NB4 (cell line): ENCODE measurements around the gene F7.

Source experiments
- DNase-seq: peaks from one replicate; pipeline ENCODE4 v3.0.0; 2010; ENCODE audit warnings: low read depth
- H3K4me3 ChIP-seq: one replicate; pipeline ENCODE4 v1.5.1; 2011; ENCODE audit warnings: mild to moderate bottlenecking, low read depth, low read length, moderate library complexity
- MYC ChIP-seq: IDR thresholded peaks from 2 replicates; pipeline ENCODE4 v1.6.1; 2011; ENCODE audit warnings: low read depth, low read length
- POLR2A ChIP-seq: IDR thresholded peaks from 2 replicates; pipeline ENCODE4 v1.6.1; 2011; ENCODE audit warnings: mild to moderate bottlenecking; ENCODE audit not compliant: insufficient read length; ENCODE audit errors: extremely low read depth
- TF ChIP-seq, protein P1 (sequence below): IDR thresholded peaks from one replicate; pipeline ENCODE4 v1.5.1; 2012; ENCODE audit warnings: low read depth, low read length
- TF ChIP-seq, protein P2 (sequence below): IDR thresholded peaks from 2 replicates; pipeline ENCODE4 v1.6.1; 2011; ENCODE audit warnings: low read depth, low read length

F7 gene

DNA sequence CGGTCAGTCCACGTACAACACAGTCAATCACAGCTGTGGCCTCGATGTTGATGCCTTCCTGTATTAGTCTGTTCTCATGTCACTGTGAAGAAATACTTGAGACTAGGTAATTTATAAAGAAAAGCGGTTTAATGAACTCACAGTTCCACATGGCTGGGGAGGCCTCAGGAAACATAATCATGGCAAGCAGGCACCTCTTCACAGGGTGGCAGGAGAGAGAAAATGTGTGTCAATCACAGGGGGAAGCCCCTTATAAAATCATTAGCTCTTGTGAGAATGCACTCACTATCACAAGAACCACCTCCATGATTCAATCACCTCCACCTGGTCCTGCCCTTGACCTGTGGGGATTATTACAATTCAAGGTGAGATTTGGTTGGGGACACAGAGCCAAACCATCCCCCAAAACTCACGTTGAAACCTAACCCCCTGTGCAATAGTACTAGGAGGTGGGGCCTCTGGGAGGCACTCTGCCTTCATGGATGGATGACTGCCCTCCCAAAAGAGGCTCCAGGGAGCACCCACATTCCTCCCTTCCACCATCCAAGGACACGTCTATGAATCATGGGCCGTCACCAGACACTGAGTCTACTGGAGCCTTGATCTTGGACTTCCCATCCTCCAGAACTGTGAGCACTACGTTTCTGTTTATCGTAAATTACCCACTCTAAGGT is 50.5 kb downstream of the F7 start:
- H3K4me3 ChIP-seq, result no peak overlapping the region
- no peak for DNase-seq
- TF ChIP-seq, protein P1, sequence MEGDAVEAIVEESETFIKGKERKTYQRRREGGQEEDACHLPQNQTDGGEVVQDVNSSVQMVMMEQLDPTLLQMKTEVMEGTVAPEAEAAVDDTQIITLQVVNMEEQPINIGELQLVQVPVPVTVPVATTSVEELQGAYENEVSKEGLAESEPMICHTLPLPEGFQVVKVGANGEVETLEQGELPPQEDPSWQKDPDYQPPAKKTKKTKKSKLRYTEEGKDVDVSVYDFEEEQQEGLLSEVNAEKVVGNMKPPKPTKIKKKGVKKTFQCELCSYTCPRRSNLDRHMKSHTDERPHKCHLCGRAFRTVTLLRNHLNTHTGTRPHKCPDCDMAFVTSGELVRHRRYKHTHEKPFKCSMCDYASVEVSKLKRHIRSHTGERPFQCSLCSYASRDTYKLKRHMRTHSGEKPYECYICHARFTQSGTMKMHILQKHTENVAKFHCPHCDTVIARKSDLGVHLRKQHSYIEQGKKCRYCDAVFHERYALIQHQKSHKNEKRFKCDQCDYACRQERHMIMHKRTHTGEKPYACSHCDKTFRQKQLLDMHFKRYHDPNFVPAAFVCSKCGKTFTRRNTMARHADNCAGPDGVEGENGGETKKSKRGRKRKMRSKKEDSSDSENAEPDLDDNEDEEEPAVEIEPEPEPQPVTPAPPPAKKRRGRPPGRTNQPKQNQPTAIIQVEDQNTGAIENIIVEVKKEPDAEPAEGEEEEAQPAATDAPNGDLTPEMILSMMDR, result no peak
- TF ChIP-seq POLR2A (no peak), MYC (no peak)
- TF ChIP-seq, protein P2, sequence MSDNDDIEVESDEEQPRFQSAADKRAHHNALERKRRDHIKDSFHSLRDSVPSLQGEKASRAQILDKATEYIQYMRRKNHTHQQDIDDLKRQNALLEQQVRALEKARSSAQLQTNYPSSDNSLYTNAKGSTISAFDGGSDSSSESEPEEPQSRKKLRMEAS, result no peak

DNA sequence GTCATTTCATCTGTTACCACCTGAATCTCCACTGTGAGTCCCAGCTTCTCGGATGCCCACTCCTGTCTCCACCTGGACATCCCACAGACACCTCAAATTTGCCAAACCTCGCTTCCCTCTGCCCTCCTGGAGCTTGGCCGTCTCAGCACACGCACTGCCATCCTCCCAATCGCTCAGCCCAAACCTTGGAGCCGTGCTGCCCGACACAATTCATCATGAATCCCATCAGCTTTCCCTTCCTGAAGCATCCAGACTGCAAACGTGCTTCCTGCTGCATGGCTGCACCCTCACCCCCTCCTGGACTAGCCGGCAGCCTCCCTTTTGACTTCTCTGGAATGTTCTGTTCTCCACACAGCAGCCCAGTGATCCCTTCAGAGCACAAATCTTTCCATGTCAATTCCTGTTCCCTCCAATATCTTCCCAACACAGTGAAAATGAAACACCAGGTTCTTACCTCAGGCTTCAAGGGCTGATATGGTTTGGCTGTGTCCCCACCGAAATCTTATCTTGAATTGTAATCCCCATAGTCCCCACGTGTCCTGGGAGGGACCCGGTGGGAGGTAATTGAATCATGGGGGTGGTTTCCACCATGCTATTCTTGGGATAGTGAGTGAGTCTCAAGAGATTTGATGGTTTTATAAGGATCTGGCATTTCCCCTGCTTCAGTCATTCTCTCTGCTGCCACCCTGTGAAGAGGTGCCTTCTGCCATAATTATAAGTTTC is 51.8 kb downstream of the F7 start:
- TF ChIP-seq, protein P2, result no peak
- TF ChIP-seq MYC (no peak), POLR2A (no peak)
- TF ChIP-seq, protein P1, result no peak
- no peak for DNase-seq
- H3K4me3 ChIP-seq, result no peak overlapping the region

DNA sequence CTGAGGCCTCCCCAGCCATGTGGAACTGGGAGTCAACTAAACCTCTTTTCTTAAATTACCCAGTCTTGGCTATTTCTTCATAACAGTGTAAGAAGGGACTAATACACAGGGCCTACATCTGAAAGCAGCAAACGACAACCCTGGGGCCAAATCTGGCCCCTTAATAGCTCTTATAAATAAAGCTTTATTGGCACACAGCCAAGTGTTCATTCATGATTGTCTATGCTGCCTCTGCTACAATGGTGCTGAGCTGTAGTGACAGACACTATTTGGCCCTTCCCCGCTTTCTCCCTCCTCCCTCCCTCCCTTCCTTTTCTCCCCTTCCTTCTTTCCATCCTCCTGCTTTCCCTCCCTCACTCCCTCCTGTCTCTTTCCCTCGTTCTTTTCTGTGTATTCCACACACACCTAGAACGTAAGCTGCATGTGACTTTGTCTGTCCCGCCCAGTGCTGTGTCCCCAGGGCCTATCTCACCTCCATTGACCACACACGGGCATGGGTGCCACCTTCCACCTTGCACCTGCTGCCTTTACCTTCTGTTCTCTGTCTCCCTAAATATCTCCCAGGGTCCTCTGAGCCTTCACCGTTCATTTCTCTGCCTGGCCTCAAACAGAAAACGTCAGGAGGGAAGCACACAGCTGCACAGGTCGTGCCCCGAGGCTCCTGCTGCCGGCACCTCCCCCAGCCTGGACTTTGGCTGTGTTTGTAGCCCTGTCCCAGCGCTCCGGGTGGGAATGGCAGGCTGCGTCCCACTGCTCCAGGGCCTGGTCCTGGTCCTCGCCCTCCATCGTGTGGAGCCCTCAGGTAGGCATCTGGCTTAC is 52.5 kb downstream of the F7 start, which contains the start of gene PROZ:
Gene PROZ, plus strand, starts transcription at position 720 of the 819 bp plus-strand sequence. Its CDS starts 13 bp downstream, at position 733.
- TF ChIP-seq POLR2A (no peak), MYC (no peak)
- TF ChIP-seq, protein P2, result no peak
- TF ChIP-seq, protein P1, result no peak
- no peak within 1 kb of the TSS for H3K4me3 ChIP-seq
- DNase-seq, result no peak

DNA sequence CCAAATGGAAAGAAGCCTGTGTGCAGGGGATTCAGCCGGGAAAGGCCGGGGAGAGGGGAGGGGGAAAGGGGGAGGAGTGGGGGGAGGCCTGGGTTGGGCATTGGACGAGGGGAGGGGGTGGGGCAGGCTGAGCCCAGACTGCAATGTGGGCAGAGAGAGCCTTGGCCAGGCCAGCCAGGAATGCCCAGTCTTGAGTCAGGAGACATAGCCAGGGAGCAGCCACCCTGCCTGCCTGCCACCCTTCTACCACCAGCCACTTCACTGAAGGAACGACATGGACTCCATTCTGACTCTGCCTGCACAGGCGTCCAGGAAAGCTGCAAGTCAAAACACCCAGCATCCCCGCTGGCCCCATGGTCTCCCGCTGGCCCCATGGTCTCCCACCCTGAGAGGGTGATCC is 53.4 kb downstream of the F7 start:
- no peak for TF ChIP-seq MYC
- TF ChIP-seq, protein P2, result no peak
- no peak for TF ChIP-seq POLR2A
- TF ChIP-seq, protein P1, result no peak
- no peak overlapping the region for H3K4me3 ChIP-seq
- DNase-seq, result no peak

DNA sequence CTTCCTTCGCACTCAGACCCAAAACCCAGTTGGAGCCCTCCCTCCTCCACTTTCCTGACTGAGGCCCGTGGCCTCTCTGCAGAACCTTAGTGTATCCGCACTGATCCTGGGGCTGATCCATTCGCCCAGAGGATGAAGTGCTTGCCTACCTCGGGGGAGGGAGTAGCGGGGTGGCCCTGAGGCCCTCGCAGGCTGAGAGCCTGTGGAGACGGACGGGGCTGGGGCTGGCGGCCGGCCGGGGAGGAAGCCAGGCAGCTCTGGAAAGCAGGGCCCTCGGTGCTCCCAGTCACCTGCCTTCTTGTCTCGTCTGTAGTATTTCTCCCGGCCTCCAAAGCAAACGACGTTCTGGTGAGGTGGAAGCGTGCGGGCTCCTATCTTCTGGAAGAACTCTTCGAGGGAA is 54.1 kb downstream of the F7 start:
- DNase-seq, result no peak
- TF ChIP-seq, protein P1, result no peak
- no peak for TF ChIP-seq MYC
- TF ChIP-seq, protein P2, result no peak
- no peak for TF ChIP-seq POLR2A
- H3K4me3 ChIP-seq, result no peak overlapping the region
